GM13976 (cell line): ENCODE results near the gene EIF3A.
"Not testable (repeated sequence)": the region's sequence is repeated elsewhere in the genome, so short reads cannot be mapped to it uniquely, and the experiment has no call there.

Source experiments
- DNase-seq: peaks from one replicate; pipeline ENCODE4 v3.0.0; 2012; ENCODE audit warnings: low spot score
- in situ Hi-C: fragments of 300-500 bp; cut with MboI; formaldehyde crosslinking; loops from one replicate; pipeline ENCODE4 v1.12.0; 2022; ENCODE audit warnings: low sequenced_read_pairs, mixed read lengths, inconsistent platforms; ENCODE audit not compliant: unreplicated experiment
- TF ChIP-seq, protein P1 (sequence below): IDR thresholded peaks from 2 replicates; pipeline ENCODE4 v1.5.1; 2012; ENCODE audit warnings: borderline replicate concordance, mild to moderate bottlenecking; ENCODE audit not compliant: insufficient read depth; ENCODE audit errors: extremely low read depth, missing control alignments, control extremely low read depth

Gene EIF3A

DNA sequence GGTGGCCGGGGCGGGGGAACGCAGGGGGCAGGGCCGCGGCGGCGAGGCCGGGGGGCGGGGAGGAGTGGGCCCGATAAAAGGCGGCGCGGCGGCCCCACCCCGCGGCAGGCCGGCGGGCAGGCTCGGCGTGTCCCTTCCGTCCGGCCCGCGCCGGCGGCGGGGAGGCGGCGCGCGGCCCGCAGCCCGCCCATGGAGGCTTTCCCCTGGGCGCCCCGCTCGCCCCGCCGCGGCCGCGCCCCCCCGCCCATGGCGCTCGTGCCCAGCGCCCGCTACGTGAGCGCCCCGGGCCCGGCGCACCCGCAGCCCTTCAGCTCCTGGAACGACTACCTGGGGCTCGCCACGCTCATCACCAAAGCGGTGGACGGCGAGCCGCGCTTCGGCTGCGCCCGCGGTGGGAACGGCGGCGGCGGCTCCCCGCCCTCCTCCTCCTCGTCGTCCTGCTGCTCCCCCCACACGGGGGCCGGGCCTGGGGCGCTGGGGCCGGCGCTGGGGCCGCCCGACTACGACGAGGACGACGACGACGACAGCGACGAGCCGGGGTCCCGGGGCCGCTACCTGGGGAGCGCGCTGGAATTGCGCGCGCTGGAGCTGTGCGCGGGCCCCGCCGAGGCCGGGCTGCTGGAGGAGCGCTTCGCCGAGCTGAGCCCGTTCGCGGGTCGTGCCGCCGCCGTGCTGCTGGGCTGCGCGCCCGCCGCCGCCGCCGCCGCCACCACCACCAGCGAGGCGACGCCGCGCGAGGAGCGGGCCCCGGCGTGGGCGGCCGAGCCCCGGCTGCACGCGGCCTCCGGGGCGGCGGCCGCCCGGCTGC, 50.8 kb downstream of the EIF3A start, which contains the start of gene NANOS1:
NANOS1 (plus strand) TSS at position 102 of the 808 bp plus-strand sequence; CDS start at position 190, 88 bp downstream.
- no peak for DNase-seq
- in situ Hi-C loops, result no loop called here
- TF ChIP-seq, protein P1, sequence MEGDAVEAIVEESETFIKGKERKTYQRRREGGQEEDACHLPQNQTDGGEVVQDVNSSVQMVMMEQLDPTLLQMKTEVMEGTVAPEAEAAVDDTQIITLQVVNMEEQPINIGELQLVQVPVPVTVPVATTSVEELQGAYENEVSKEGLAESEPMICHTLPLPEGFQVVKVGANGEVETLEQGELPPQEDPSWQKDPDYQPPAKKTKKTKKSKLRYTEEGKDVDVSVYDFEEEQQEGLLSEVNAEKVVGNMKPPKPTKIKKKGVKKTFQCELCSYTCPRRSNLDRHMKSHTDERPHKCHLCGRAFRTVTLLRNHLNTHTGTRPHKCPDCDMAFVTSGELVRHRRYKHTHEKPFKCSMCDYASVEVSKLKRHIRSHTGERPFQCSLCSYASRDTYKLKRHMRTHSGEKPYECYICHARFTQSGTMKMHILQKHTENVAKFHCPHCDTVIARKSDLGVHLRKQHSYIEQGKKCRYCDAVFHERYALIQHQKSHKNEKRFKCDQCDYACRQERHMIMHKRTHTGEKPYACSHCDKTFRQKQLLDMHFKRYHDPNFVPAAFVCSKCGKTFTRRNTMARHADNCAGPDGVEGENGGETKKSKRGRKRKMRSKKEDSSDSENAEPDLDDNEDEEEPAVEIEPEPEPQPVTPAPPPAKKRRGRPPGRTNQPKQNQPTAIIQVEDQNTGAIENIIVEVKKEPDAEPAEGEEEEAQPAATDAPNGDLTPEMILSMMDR, result no peak

DNA sequence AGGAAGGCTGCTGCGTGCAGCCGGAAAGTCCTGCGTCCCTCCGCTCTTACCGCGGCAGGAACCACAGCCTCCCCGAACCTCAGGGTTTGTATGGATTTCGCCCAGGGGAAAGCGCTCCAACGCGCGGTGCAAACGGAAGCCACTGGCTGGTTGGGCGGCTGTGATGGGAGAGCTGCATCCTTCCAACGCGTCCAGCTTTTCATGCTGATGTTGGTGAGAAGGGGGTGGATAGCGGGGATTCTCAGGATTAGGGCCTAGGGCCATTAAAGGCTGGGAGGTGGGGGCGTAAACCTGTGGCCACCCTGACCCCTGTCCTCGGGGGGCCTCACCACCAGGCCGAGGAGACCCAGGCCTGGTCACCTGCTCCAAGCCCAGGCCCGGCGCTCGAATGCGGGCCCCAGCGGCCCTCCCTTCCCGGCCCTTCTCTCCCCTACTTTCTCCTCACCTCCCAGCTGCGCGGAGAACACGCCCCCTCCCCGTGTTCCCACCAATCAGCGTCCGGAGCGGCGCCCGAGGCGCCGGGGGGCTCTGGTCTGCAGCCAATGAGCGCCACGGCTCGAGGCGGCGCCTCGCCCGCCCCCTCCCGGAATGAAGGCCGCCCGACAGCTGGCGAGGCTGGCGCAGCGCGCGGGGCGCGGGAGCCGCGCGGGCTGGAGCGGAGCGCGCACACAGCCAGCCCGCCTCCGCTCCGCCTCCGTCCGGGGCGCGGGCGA, 51.6 kb downstream of the EIF3A start:
- in situ Hi-C loops, result no loop called here
- peak; percentile 96 for DNase-seq
- TF ChIP-seq, protein P1, result peak; percentile 20

DNA sequence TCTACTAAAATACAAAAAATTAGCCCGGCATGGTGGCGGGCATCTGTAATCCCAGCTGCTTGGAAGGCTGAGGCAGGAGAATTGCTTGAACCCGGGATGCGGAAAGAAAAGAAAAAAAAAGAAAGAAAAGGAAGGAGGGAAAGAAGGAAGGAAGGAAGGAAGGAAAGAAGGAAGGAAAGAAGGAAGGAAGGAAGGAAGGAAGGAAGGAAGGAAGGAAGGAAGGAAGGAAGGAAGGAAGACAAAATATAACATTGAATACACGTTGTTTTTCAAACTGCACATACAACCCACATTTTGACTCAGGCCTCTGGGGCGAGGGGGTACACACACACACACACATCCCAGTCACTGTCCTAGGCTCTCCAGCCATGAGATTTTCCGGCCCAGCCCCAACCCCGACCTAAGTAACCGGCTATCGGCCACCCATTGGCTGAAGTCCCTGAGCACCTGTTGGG, 52.1 kb downstream of the EIF3A start:
- in situ Hi-C loops, result not testable (repeated sequence)

DNA sequence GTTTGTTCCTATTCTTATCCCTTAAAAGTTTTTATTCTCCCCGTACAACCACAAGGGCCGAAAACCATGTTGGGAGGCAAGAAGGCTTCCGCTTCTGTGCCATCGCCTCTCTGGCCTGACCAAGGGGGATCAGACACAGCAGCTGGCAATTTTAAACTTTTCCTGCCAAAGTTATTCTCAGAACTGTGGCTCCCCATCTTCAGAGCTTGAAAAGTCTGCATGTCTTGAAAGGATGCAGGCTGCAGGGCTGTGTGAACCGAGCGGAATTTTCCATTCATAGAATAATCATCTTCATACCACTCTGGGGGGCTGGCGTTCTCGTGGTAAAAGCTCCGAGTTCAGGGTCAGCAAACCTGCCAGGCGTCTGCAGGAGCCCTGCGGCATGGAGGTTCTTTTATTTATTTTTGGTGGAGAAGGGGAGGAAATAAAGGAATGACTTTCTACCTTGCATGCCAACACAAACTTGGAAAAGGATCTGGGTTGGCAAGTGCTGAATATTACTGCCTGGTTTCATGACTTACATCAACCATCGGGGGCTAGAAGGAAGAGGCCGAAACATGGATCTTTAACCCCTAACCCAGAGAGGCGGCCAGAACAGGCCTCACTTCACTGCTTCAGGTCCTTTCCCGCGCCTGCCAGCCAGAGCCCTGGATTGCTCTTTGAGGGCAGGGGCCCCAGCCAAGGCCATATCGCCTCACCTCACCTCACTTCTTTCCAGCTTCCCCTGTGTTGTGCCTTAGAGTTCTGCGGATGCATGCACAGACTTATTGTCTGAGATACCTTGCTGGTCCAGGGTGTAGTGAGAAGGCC, 54.1 kb downstream of the EIF3A start:
- no peak for DNase-seq
- TF ChIP-seq, protein P1, result no peak
- in situ Hi-C loops, result no loop called here

More for the DNA sequence above, 52.1 kb downstream of the EIF3A start:
- not testable (repeated sequence) for DNase-seq

DNA sequence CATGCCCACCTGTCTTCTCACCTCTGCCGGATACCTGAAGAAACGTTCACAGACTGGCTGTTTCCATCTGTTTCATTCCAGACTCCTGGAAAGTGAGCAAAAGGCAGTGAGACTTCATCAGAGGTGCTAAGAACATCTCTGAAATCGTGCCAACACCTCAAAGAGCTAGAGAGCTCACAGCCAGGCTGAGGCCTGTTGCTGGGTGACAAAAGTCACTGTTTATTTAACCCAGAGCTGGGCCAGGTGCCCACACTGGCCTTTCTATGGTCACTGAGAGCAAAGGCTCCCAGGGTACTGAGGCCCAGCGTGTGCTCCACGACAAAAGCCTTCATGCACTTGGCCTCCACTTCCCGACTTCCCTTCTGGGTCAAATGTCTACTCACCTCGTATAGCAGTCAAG, 54.8 kb downstream of the EIF3A start:
- TF ChIP-seq, protein P1, result no peak

DNA sequence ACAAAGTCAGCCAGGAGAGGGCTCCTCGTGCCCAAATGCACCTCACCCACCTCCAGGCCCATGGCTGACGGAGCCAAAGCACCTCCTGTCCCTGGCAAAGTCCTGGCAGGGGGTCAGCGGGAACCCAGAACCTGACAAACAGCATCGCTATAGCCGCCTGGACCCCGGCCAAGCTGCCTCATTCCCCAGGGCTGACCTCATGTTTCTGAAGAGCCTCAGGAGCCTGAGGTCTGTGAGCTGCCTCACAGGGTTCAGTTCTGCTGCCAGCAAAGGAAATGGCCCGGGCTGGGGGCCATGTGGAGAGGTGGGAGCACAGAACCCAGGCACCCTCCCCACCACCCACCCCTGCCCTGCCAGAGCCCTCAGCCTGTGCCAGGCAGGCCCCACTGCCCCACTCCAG, 55.3 kb downstream of the EIF3A start:
- no peak for DNase-seq
- in situ Hi-C loops, result no loop called here
- TF ChIP-seq, protein P1, result peak; percentile 32

More for the DNA sequence above, 54.8 kb downstream of the EIF3A start:
- in situ Hi-C loops, result no loop called here
- DNase-seq, result no peak
